ENCODE results near the gene PER3. TPM values are rescaled to one million over a fixed set of nuclear protein-coding genes. Genes with fewer than 3 reads are reported as not detected.

The PER3 gene
- total and polyA plus RNA-seq, 2 experiments from 2014 or later = 1.9 to 2.7 TPM

- Histone ChIP-seq H3K27me3 (no peaks in the 10 kb centered on the region), H3K79me2 (no peaks in the 10 kb centered on the region), H3K9me2 (replicated peaks; ENCODE audit: insufficient read depth) (no peaks in the 10 kb centered on the region), H3K4me3 (no peak overlapping the region), H3K36me3 (replicated peaks; ENCODE audit: insufficient read depth, low read depth) (no peaks in the 10 kb centered on the region), H3K4me2 (no peak overlapping the region), H3K9me3 (ENCODE audit: low read depth) (no peaks in the 10 kb centered on the region), H3K4me1 (ENCODE audit: insufficient read depth) (no peaks in the 10 kb centered on the region), H3K27ac (no peak overlapping the region), H4K20me1 (ENCODE audit: insufficient read depth, poor library complexity, severe bottlenecking) (no peaks in the 10 kb centered on the region), H2AFZ (no peak overlapping the region)
- WGBS (ENCODE audit: low lambda C conversion rate, missing lambda C conversion rate) = 83% methylated on average over 9 of the region's 9 CpGs
- no peak for DNase-seq (ENCODE audit: low spot score)
- no peak for TF ChIP-seq EZH2 (IDR thresholded peaks at IDR 0.05; ENCODE audit: borderline replicate concordance)
- TF ChIP-seq EZH2phosphoT487 (IDR thresholded peaks at IDR 0.05; ENCODE audit: low read depth, severe bottlenecking, unreplicated experiment) = no peak
- TF ChIP-seq, protein P1, sequence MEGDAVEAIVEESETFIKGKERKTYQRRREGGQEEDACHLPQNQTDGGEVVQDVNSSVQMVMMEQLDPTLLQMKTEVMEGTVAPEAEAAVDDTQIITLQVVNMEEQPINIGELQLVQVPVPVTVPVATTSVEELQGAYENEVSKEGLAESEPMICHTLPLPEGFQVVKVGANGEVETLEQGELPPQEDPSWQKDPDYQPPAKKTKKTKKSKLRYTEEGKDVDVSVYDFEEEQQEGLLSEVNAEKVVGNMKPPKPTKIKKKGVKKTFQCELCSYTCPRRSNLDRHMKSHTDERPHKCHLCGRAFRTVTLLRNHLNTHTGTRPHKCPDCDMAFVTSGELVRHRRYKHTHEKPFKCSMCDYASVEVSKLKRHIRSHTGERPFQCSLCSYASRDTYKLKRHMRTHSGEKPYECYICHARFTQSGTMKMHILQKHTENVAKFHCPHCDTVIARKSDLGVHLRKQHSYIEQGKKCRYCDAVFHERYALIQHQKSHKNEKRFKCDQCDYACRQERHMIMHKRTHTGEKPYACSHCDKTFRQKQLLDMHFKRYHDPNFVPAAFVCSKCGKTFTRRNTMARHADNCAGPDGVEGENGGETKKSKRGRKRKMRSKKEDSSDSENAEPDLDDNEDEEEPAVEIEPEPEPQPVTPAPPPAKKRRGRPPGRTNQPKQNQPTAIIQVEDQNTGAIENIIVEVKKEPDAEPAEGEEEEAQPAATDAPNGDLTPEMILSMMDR (IDR thresholded peaks at IDR 0.05; ENCODE audit: poor library complexity) = no peak
Observed at GRCh38 chr1:7888248-7889081, 104.4 kb downstream of the PER3 start.

DNA sequence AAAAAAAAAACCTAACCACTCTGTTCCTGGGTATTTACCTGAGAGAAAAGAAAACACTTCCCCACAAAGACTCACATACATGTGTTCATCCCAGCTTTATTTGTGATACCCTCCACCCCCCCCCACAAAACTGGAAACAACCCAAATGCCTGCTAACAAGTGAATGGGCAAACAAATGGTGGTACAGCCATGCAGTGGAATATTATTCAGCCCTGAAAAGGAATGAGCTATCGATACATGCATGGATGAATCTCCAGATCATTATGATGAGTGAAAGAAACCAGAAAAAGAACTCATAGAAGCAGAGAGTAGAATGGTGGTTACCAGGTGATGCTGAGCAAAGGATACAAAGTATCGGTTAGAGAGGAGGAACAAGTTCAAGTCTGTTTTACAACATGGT lies 106.8 kb downstream of the PER3 start:
- Histone ChIP-seq H4K20me1 (ENCODE audit: insufficient read depth, poor library complexity, severe bottlenecking) (no peaks in the 10 kb centered on the region), H3K27me3 (no peaks in the 10 kb centered on the region), H2AFZ (no peak overlapping the region), H3K4me3 (no peak overlapping the region), H3K27ac (no peak overlapping the region), H3K9me2 (replicated peaks; ENCODE audit: insufficient read depth) (no peaks in the 10 kb centered on the region), H3K36me3 (replicated peaks; ENCODE audit: insufficient read depth, low read depth) (no peaks in the 10 kb centered on the region), H3K4me1 (ENCODE audit: insufficient read depth) (no peaks in the 10 kb centered on the region), H3K9me3 (ENCODE audit: low read depth) (no peaks in the 10 kb centered on the region), H3K4me2 (no peak overlapping the region), H3K79me2 (no peaks in the 10 kb centered on the region)
- no peak for TF ChIP-seq EZH2phosphoT487 (IDR thresholded peaks at IDR 0.05; ENCODE audit: low read depth, severe bottlenecking, unreplicated experiment)
- TF ChIP-seq EZH2 (IDR thresholded peaks at IDR 0.05; ENCODE audit: borderline replicate concordance) = no peak
- TF ChIP-seq, protein P1 (IDR thresholded peaks at IDR 0.05; ENCODE audit: poor library complexity) = no peak
- 96% methylated on average over 2 of the region's 2 CpGs for WGBS (ENCODE audit: low lambda C conversion rate, missing lambda C conversion rate)
- no peak for DNase-seq (ENCODE audit: low spot score)

GRCh38 chr1:7891804-7892203 lies 107.7 kb downstream of the PER3 start:
- DNase-seq (ENCODE audit: low spot score) = no peak
- no peak overlapping the region for H3K27ac ChIP-seq
- H4K20me1 ChIP-seq (ENCODE audit: insufficient read depth, poor library complexity, severe bottlenecking) = no peaks in the 10 kb centered on the region
- no peak for TF ChIP-seq EZH2phosphoT487 (IDR thresholded peaks at IDR 0.05; ENCODE audit: low read depth, severe bottlenecking, unreplicated experiment)
- TF ChIP-seq, protein P1 (IDR thresholded peaks at IDR 0.05; ENCODE audit: poor library complexity) = no peak
- no peak for TF ChIP-seq EZH2 (IDR thresholded peaks at IDR 0.05; ENCODE audit: borderline replicate concordance)
- no peaks in the 10 kb centered on the region for H3K36me3 ChIP-seq (replicated peaks; ENCODE audit: insufficient read depth, low read depth)
- no peak overlapping the region for H2AFZ ChIP-seq
- H3K4me1 ChIP-seq (ENCODE audit: insufficient read depth) = no peaks in the 10 kb centered on the region
- H3K27me3 ChIP-seq = no peaks in the 10 kb centered on the region
- H3K9me3 ChIP-seq (ENCODE audit: low read depth) = no peaks in the 10 kb centered on the region
- no peaks in the 10 kb centered on the region for H3K79me2 ChIP-seq
- no peak overlapping the region for H3K4me2 ChIP-seq
- WGBS (ENCODE audit: low lambda C conversion rate, missing lambda C conversion rate) = 81% methylated on average over 9 of the region's 9 CpGs
- no peaks in the 10 kb centered on the region for H3K9me2 ChIP-seq (replicated peaks; ENCODE audit: insufficient read depth)
- H3K4me3 ChIP-seq = no peak overlapping the region
